HG03520 (cell line): ENCODE data around the gene CIAO2B.

Experiments
- ATAC-seq: cut with Tn5 transposase; IDR thresholded peaks from one replicate; pipeline ENCODE4 v1.9.1; 2021; ENCODE audit warnings: mild to moderate bottlenecking, moderate library complexity; ENCODE audit not compliant: unreplicated experiment

CIAO2B gene

DNA sequence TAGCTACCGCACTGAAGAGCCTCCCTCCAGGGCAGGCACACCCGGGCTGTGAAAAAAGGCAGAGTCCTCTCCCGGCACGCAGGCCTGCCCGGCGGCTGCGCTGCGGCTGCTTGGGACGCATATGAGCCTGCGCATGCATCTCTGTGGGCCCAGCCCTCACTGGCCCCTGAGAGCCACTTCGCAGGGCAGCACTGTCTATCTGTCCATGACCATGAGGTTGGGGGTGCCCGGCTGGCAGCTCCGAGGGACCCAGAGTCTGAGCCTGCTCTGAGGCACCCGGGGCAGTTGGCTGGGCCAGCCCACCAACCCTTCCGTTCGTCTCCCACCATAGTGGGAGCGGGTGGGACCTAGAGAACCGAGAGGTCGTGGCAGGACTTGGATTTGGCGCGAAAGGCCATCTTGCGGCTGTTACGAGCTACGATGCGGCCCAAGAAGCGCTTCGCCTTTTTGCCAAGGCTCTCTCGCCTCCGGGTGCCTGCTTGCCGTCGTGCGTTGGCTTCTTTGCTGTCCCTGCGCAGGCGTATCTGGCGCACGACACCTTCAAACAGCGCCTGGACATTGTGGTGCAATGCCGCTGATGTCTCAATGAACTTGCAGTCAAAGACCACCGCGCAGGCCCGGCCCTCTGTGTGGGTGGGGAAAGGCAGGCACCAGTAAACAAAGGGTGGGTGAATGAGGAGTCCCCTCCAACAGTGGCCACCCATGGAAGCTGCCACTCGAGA, 12.3 kb downstream of the CIAO2B start:
- no peak for ATAC-seq

DNA sequence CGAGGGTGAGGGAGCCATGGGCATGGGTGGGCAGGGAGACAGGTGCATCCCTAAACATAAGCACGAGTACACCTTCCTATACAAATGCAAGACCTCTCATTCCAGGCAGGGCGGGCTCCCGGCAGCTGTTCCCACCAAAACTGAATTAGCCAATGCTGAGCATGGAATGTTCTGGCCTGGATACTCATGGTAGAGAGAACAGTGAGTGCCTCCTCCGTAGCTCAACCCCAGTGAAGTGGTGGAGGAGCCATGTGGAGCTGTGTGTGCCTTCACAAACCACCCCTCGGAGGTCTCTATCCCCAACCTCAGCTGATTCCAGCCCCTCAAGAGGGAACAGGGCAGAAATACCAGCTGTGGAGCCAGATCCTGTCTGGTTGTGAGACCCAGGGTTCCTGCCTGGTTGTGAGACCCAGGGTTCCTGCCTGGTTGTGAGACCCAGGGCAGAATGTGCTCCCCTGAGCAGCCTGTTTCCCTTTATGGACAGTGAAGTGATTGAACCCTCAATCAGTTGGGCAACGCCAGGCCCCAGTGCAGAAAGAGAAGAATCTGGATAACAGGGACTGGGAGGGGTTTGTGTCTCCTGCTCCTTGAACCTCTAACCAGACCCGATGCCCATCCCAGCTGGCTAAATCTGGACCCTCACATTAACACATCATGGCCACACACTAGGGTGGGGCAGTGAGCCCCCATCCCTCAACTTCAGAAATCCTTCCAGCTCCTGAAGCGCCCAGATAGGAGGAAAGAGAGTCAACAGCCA, 13.1 kb downstream of the CIAO2B start:
- ATAC-seq, result no peak

DNA sequence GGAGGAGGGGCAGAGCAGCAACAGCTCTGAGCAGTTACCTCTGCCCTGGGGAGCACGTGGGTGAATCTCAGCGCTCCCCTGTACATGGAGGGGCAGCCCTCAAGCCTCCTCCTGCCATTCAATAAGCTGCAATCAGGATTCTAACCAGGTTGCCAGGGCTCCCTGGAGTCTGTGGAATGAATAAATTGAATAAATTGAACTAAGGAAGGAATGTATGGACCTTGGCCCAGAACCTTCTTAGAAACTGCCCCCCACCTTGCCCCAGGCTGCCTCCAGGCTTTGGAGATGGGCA, 14.0 kb downstream of the CIAO2B start:
- ATAC-seq, result no peak

DNA sequence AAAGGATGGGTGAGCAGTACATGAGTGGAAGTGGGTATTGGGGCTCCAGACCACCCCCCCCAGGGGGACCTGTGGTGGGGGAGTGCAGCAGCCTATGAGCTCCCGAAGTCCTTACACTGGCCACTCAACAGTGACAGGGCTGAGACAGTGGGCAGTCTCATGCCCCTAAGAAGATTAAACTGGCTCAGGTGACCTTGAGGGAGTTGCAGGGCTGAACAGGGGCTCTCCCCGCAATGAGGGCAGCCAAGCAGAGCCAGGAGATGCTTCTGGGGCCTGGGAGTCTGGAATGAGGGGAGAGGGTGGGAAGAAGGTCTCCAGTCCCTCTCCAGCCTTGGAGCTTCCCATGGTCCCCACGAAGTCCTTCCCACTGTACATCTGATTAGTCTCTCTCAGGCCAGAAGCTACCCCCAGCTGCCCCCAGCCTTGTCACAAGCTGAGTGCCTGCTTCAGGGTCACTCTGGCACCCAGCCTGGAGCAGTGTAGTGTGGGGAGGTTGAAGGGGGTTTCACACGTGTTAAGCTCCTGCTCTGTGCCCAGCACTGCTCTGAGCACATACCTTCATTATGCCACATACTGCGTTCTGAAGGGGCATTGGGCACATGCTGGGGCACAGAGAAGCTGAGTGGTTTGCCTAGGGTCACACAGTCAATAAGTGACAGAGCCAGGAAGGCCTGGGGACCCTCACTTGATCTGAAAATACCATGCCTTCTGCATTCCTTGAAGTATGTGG, 14.5 kb downstream of the CIAO2B start:
- no peak for ATAC-seq

DNA sequence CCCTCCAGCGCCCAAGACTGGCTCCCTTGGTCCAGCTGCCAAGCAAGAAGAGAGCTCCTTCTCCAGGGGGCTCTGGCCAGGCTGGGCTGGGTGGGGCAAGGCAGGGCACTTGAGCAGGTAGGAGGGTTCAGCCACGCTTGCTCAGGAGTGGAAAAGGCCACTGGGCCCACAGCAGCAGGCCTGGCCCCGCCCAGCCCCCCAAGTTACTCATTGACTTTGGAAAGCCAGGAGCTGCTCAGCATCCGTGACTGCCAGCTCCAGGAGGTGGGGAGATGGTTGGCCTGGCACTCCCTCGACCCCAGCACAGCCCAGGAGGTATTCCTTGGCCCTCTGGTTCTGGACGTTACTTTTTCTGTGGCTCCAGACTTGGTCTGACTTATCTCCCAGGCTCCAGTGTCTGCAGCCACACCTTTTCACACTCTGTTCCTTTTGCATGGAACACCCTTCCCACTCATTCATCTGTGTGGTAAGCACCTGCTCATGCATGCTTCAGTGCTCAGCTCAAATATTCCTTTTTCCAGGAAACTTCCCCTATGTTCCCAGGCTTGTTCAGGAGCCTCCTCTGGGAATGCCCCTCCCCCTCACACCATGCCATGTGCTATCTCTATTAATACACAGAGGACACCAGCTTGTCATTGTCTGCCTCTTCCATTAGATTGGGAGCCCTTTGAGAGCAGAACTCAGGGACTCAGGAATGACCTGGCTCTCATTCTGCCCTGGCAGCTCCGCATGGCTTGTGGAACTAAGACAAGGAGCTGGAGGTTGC, 15.2 kb downstream of the CIAO2B start, which contains the start of gene CDH16:
CDH16 (minus strand) TSS at position 83 of the 766 bp plus-strand sequence. CDS start 820 bp downstream, outside the sequence.
- ATAC-seq, result no peak

DNA sequence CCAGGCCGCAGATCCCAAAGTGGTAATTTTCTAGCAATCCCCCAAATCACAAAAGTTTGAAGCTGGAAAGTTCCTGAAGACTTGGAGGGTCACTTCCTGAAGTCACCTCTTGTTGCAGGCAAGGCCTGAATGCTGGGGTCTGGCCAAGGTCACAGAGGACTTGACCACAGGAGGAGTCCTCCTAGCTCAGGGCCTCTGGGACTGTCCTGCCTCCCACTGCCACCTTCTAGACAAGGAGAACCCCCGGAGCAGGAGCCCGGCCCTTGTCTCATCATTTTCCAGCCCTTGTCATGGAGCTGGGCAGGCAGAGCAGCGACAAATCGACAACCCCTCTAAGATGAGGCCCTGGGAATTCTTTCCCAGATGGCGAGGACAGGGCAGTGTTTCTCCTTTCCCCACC, 15.8 kb downstream of the CIAO2B start:
- no peak for ATAC-seq

DNA sequence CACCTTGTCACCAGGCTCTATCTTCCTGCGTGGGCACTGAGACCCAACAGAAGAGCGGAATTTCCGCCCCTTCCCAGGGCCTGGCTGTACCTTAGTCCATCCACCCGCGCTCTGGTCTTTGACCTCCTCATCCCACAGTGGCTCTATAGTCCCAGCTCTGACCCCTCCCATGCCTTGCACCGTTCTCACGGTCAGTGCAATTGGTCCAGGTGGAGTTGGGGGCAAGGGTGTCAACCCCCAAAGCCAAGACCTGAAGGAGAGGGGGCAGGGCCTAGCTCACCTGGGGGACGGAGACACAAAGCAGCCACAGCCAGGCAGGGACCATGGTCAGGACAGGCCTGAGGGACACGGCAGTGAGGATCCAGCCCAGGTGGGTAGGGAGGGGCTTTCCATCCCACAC, 16.5 kb downstream of the CIAO2B start:
- no peak for ATAC-seq

DNA sequence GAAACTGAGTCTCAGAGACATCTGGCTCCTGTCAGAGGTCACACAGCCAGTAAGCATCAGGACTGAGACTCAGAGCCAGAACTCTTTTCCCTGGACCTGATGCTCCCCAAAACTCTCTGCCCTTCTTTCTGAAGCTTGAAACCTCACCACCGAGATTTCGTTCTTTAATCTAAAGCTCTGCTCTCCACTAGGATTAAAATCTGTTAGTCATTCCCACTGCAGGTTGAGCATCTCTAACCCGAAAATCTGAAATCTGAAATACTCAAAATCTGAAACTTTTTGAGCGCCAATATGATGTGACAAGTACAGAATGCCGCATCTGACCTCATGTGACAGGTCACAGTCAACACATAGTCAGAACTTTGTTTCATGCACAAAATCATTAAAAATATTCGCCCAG, 17.7 kb downstream of the CIAO2B start:
- ATAC-seq, result no peak

DNA sequence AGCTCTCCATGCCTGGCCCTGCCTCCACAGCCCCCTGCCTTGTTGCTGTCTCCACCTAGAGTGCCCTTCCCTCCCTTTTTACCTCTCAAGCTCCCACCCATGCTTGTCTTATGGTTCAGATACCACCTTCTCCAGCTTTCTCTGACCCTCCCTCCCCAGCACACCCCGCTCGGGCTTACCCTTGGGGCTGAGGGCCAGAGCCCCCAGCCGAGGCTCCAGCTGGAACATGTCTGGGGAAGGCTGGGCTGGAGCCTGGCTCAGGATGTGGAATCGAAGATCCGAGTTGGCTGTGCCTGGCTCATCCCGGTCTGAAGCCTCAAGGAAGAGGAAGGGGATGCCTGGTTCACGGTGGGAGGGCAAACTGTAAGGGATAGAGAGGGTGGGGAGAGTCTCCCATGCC, 19.2 kb downstream of the CIAO2B start:
- no peak for ATAC-seq

DNA sequence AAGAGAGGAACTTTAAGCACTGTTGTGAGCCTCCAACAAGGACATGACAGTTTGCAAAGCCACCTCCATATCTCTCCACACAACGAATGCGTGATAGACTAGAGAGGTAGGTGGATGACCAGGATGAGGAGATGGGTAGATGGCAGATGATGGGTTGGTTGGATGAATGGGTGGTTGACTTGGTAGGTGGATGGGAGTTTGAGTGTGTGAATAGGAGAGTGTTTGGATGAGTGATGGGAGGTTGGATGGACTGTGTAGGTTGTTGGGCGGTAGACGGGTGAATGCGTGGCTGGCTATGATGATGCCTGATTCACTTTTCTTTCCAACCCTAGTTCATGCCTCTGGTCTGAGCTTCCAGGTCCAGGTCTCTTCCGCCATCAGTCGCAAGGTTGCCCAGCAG, 19.7 kb downstream of the CIAO2B start:
- no peak for ATAC-seq

DNA sequence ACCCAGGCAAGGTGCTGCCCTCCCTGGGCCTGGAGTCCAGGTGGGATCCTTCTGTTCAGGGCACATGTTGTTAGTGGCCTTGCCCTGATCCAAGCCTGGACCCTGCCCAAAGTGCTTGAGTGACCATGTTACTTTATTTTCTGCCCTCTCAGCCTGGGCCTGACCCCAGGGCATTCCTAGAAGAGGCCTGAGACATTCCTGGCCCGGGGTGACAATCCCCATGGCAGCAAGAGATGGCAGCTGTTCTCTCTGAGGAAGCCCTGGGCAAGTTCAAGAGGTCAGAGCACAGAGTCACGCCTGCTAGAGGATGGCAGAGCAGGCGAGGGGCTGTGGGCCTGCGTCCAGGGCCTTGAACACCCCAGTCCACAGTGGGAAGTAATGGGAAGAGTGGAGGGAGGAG, 20.5 kb downstream of the CIAO2B start:
- ATAC-seq, result no peak

DNA sequence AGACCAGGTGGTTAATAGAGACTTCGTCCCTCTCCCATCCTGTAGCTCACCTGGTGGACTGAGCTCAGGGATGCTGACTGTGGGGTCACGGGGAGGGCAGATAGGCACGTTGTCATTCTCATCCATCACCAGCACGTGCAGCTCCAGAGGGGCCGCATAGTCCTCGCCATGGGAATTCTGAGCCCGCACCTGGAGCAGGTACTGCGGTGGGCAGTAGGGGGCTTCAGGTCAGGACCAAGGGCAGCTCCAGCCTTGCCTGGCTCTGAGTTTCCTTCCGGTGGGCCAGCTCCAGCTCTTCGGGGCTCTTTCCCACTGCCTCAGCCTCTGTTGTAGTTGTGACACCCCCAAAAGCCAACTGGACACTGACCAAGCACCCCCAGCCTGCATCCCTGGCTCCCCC, 21.1 kb downstream of the CIAO2B start:
- ATAC-seq, result no peak

DNA sequence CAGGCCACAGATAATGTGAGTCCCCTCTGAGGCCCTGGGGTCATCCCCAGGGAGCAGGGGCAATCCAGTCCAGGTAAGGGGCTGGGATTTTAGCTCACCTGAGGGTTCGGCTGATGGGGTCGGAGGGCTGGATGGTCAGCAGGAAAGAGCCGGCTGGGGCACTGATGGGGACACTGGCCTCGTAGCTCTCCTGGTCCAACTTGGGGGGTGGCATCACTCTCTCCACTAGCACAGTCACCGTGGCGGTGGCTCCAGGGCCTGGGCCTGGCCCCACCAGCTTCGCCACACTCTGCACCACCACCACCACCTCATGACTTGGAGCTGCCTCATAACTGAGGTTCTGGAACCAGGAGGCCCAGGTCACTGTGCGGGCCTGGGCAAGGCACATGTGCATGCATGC, 22.4 kb downstream of the CIAO2B start:
- ATAC-seq, result no peak

DNA sequence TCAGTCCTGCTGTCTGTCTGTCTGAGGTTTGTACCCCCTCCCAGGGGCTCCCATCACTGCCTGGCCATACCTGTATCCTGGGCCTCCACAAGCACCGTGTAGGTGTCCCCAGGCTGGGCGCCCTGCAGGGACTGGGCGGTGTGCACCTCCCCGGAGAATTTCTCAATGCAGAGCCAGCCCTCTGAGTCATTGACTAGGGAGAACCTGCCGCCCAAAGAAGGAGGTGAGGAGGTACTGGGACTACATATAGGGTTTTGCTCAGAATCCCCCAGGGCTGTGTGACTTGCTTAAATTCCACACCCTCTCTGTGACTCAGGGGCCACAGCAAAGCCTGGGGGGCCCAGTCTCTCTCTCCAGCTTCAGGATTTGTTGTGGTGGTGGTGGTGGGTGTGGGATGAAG, 23.1 kb downstream of the CIAO2B start:
- ATAC-seq, result no peak

DNA sequence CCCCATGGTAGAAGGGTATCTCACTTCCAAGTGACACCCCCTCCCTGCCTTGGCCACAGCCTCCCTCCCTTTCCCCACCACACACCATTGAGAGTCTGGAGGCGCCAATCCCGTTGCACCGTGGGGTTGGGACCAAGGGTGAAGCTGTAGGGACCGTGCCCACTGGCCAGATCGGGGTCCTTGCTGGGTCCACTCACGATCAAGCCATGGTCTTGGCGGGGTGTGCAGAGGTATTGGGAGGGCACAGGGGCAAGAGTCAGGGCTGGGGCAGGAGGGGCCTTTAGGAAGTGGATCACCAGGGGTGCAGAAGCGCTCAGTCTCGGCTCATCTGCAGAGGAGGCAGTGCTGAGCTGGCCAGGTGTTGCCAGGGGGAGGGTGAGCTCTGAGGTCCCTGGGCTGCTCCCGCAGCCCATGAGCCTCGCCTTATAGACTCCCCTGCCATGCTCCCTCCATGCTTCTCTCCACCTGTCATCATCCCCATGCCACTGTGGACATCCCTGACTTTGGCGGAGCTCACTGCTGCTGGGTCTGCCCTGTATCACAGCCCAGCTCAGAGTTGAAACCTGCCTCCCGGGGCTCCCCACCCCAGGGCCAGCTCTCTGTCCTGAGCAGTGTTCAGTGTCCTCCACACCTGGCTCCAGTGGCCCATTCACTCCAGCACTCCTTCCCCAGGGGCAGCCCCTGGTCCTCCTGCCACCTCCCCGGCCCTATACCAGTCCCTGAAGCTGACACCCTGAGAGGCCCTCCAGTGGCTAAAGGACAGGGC, 23.8 kb downstream of the CIAO2B start:
- ATAC-seq, result no peak

DNA sequence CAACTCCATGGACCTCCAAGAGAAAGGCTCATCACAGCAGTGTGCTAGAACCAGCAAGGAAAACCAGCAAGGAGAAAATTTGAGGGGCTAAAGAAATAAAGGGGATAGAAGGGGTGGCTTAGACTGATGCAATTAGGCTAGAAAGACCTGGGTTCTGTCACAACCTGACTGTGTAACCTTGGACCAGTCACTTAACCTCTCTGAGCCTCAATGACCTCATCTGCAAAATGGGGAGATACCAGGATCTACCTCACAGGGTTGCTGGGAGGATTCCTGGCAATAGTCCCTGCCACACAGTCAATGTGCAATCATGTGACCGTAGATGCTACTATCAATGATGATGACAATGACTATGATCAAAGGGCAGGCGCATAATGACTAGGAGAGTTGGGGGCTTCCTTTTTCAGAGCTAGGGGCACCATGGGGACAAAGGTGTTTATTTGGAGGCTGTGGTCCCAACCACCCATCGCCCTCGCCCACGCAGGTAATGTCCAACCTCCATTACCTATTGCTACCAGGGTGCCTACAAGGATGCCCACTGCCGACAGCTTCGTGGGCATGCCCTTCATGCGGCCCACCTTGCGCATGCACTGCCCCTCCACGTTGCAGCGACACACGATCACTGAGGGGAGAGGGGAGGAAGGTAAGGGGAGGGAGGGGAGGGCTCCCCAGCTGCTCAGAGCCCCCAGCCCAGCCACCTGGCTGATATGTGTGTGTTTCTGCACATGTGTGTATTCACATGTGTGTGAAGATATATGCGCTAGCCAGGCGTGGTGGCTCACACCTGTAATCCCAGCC, 25.2 kb downstream of the CIAO2B start:
- no peak for ATAC-seq

DNA sequence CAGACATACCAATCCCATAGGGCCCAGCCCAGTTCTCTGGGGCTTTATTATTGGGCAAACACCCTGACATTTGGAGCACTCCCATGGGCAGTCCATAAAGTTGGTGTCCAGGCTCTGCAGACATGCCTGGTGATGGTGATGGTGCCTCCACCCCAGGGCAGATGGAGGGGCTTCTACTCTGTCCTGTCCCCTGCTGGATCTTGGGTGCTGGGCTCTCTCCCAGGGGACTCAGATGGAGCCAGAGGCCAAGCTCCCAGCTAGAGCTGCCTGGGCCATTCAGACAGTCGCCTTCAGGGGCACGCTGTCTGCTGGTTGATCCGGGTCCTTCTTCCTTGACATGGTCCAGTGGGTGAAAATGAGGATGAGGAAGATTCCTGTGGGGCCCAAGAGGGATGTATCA, 26.1 kb downstream of the CIAO2B start:
- ATAC-seq, result no peak

DNA sequence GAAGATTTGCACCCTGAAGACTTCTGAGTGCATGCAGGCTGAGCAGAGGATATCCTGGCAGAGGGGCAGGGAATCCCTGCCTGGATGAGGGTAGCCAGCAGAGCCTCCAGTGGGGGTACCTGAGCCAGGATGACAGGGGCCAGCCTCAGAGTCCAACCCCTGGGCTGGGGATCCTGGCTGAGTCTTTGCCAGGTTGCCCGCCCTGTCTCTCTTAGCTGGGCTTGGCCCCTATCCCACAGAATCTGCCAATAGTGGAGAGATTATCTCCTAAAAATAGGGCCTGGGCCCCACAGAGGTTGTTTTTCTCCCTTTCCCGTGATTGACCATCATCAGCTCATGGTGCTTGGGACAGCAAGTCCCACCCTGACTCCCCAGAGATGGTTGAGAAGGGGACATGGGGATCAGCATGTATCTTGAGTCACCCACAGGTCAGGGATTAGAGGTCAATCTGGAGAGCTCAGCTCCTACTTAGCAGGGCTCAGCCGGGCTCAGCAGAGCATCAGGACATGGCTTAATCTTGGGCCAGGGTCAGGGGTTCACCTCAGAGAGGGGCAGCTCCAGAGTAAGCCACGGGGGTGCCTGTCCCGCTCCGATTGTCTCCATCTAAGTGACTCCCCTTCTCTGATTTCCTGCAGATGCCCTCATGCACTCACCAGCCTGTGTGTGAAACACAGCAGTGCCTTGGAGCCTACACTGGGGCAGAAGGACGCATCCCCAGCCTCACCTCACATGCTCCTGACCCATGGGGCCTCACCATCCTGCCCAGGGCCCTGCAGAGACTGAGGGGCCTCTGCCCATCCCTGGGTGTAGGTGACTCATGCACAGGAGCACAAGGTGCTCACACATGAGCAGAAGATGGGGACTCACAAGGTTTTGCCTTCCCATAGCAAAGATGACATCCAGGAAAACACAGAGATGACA, 27.0 kb downstream of the CIAO2B start:
- no peak for ATAC-seq
